ENCODE data around the gene FOXP1. TPM values are rescaled to one million over a fixed set of nuclear protein-coding genes. Genes with fewer than 3 reads are reported as not detected.

The FOXP1 gene
- total and polyA plus RNA-seq, 2 of the 13 experiments (the other 11 are each of a cell fraction or from before 2014, with no cell fraction given), result 40.4 to 59.0 TPM

DNA sequence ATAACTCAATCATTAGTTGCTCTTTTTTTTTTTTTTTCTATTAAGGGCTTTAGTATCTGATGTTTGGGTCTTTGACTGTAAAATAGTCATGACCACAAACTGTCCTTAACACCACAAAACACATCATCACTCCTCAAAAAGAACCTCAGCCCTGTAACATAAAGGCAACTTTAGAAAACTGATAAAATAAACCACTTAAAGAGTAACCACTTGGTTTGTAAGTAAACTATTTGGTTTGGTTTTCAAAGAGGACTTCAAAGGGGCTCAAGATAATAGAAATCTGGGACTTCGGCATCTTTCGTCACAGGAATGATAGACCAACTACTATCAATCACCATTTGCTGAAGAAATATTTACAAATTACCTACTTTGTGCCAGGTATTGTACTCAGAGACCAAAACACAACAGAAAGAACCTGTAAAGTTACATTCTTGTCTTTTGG is 167.8 kb downstream of the FOXP1 start (continued):
- TF ChIP-seq, protein P1, sequence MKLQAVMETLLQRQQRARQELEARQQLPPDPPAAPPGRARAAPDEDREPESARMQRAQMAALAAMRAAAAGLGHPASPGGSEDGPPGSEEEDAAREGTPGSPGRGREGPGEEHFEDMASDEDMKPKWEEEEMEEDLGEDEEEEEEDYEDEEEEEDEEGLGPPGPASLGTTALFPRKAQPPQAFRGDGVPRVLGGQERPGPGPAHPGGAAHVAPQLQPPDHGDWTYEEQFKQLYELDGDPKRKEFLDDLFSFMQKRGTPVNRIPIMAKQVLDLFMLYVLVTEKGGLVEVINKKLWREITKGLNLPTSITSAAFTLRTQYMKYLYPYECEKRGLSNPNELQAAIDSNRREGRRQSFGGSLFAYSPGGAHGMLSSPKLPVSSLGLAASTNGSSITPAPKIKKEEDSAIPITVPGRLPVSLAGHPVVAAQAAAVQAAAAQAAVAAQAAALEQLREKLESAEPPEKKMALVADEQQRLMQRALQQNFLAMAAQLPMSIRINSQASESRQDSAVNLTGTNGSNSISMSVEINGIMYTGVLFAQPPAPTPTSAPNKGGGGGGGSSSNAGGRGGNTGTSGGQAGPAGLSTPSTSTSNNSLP (IDR thresholded peaks at IDR 0.05; ENCODE audit: low read depth, low read length), result peak; percentile 26; the same call in 1 of the 2 replicates
- no peak for TF ChIP-seq ZNF761 (CRISPR knock-in tag; conservative IDR thresholded peaks at IDR 0.05)
- TF ChIP-seq ZNF788 (CRISPR knock-in tag; IDR thresholded peaks at IDR 0.05; ENCODE audit: borderline replicate concordance), result no peak
- TF ChIP-seq, protein P2, sequence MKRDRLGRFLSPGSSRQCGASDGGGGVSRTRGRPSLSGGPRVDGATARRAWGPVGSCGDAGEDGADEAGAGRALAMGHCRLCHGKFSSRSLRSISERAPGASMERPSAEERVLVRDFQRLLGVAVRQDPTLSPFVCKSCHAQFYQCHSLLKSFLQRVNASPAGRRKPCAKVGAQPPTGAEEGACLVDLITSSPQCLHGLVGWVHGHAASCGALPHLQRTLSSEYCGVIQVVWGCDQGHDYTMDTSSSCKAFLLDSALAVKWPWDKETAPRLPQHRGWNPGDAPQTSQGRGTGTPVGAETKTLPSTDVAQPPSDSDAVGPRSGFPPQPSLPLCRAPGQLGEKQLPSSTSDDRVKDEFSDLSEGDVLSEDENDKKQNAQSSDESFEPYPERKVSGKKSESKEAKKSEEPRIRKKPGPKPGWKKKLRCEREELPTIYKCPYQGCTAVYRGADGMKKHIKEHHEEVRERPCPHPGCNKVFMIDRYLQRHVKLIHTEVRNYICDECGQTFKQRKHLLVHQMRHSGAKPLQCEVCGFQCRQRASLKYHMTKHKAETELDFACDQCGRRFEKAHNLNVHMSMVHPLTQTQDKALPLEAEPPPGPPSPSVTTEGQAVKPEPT (CRISPR knock-in tag; IDR thresholded peaks at IDR 0.05; ENCODE audit: low read depth), result no peak
- TF ChIP-seq ZNF343 (CRISPR knock-in tag; IDR thresholded peaks at IDR 0.05), result no peak
- TF ChIP-seq PRPF4 (IDR thresholded peaks at IDR 0.05; ENCODE audit: low read depth, low read length, poor library complexity, severe bottlenecking), result no peak
- TF ChIP-seq ZC3H13 (CRISPR knock-in tag; IDR thresholded peaks at IDR 0.05), result no peak
- no peak; the same call in 1 of the 2 replicates for TF ChIP-seq THAP11 (CRISPR knock-in tag; IDR thresholded peaks at IDR 0.05)
- no peak for TF ChIP-seq ZNF382 (CRISPR knock-in tag; IDR thresholded peaks at IDR 0.05; ENCODE audit: borderline replicate concordance)
- TF ChIP-seq, protein P3, sequence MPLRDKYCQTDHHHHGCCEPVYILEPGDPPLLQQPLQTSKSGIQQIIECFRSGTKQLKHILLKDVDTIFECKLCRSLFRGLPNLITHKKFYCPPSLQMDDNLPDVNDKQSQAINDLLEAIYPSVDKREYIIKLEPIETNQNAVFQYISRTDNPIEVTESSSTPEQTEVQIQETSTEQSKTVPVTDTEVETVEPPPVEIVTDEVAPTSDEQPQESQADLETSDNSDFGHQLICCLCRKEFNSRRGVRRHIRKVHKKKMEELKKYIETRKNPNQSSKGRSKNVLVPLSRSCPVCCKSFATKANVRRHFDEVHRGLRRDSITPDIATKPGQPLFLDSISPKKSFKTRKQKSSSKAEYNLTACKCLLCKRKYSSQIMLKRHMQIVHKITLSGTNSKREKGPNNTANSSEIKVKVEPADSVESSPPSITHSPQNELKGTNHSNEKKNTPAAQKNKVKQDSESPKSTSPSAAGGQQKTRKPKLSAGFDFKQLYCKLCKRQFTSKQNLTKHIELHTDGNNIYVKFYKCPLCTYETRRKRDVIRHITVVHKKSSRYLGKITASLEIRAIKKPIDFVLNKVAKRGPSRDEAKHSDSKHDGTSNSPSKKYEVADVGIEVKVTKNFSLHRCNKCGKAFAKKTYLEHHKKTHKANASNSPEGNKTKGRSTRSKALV (CRISPR knock-in tag; IDR thresholded peaks at IDR 0.05), result no peak
- TF ChIP-seq GPN1 (CRISPR knock-in tag; IDR thresholded peaks at IDR 0.05; ENCODE audit: borderline replicate concordance), result no peak
- TF ChIP-seq IKZF1 (IDR thresholded peaks at IDR 0.05), result no peak
- peak; percentile 82; the same call in 1 of the 2 replicates for TF ChIP-seq GATA4 (IDR thresholded peaks at IDR 0.05; ENCODE audit: borderline replicate concordance, low read depth)
- TF ChIP-seq, protein P4, sequence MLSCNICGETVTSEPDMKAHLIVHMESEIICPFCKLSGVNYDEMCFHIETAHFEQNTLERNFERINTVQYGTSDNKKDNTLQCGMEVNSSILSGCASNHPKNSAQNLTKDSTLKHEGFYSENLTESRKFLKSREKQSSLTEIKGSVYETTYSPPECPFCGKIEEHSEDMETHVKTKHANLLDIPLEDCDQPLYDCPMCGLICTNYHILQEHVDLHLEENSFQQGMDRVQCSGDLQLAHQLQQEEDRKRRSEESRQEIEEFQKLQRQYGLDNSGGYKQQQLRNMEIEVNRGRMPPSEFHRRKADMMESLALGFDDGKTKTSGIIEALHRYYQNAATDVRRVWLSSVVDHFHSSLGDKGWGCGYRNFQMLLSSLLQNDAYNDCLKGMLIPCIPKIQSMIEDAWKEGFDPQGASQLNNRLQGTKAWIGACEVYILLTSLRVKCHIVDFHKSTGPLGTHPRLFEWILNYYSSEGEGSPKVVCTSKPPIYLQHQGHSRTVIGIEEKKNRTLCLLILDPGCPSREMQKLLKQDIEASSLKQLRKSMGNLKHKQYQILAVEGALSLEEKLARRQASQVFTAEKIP (CRISPR knock-in tag; IDR thresholded peaks at IDR 0.05; ENCODE audit: borderline replicate concordance), result no peak
- TF ChIP-seq, protein P5, sequence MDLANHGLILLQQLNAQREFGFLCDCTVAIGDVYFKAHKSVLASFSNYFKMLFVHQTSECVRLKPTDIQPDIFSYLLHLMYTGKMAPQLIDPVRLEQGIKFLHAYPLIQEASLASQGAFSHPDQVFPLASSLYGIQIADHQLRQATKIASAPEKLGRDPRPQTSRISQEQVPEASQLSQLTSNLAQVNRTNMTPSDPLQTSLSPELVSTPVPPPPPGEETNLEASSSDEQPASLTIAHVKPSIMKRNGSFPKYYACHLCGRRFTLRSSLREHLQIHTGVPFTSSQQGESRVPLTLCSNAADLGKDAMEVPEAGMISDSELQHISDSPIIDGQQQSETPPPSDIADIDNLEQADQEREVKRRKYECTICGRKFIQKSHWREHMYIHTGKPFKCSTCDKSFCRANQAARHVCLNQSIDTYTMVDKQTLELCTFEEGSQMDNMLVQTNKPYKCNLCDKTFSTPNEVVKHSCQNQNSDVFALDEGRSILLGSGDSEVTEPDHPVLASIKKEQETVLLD (CRISPR knock-in tag; IDR thresholded peaks at IDR 0.05; ENCODE audit: low read depth), result no peak
- no peak for TF ChIP-seq ZNF296 (CRISPR knock-in tag; conservative IDR thresholded peaks at IDR 0.05)
- TF ChIP-seq, protein P6, sequence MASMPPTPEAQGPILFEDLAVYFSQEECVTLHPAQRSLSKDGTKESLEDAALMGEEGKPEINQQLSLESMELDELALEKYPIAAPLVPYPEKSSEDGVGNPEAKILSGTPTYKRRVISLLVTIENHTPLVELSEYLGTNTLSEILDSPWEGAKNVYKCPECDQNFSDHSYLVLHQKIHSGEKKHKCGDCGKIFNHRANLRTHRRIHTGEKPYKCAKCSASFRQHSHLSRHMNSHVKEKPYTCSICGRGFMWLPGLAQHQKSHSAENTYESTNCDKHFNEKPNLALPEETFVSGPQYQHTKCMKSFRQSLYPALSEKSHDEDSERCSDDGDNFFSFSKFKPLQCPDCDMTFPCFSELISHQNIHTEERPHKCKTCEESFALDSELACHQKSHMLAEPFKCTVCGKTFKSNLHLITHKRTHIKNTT (CRISPR knock-in tag; IDR thresholded peaks at IDR 0.05), result no peak
- TF ChIP-seq, protein P7, sequence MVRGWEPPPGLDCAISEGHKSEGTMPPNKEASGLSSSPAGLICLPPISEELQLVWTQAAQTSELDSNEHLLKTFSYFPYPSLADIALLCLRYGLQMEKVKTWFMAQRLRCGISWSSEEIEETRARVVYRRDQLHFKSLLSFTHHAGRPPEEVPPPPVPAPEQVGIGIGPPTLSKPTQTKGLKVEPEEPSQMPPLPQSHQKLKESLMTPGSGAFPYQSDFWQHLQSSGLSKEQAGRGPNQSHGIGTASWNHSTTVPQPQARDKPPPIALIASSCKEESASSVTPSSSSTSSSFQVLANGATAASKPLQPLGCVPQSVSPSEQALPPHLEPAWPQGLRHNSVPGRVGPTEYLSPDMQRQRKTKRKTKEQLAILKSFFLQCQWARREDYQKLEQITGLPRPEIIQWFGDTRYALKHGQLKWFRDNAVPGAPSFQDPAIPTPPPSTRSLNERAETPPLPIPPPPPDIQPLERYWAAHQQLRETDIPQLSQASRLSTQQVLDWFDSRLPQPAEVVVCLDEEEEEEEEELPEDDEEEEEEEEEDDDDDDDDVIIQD (CRISPR knock-in tag; IDR thresholded peaks at IDR 0.05; ENCODE audit: low read depth), result peak; percentile 24; the same call in 1 of the 2 replicates
